Activated CD8-positive, alpha-beta T cell treated with anti-CD3 and anti-CD28 coated beads for 36 hours (primary cell): Measurements from ENCODE around the gene CLEC2B. TPM values are rescaled to one million over a fixed set of nuclear protein-coding genes. Genes with fewer than 3 reads are reported as not detected.

Source experiments
- ATAC-seq: fragments of 200-7000 bp; cut with Tn5 transposase; one replicate; pipeline ENCODE4 v1.10.0; 2021; ENCODE audit warnings: mild to moderate bottlenecking, moderate library complexity
- CTCF ChIA-PET: fragments of 350-600 bp; sonication (Branson Sonifier 250); formaldehyde crosslinking; loops from one replicate; lab custom pipeline; 2021; ENCODE audit warnings: antibody characterized with exemption; lab: Charles Lee
- POLR2A ChIA-PET: fragments of 350-600 bp; sonication (Branson Sonifier 250); formaldehyde crosslinking; loops from one replicate; lab custom pipeline; 2021; ENCODE audit warnings: antibody characterized with exemption; lab: Charles Lee
- DNase-seq: peaks from one replicate; pipeline ENCODE4 v3.0.0-alpha.2; 2020
- H3K27ac Mint-ChIP-seq: one replicate; pipeline ENCODE4 v1.8.0; 2021; ENCODE audit warnings: mild to moderate bottlenecking, mixed read lengths
- H3K27me3 Mint-ChIP-seq: one replicate; pipeline ENCODE4 v1.8.0; 2021; ENCODE audit warnings: mixed read lengths
- H3K36me3 Mint-ChIP-seq: one replicate; pipeline ENCODE4 v1.8.0; 2021; ENCODE audit warnings: low read depth, mixed read lengths
- H3K4me1 Mint-ChIP-seq: one replicate; pipeline ENCODE4 v1.8.0; 2021; ENCODE audit warnings: low read depth, mixed read lengths
- H3K4me3 Mint-ChIP-seq: one replicate; pipeline ENCODE4 v1.8.0; 2021; ENCODE audit warnings: mild to moderate bottlenecking, moderate library complexity, mixed read lengths
- H3K9me3 Mint-ChIP-seq: one replicate; pipeline ENCODE4 v1.8.0; 2021; ENCODE audit warnings: mixed read lengths
- intact Hi-C: fragments of 100-400 bp; cut with micrococcal nuclease; formaldehyde crosslinking; loops from one replicate; pipeline ENCODE4 v1.10.0; 2022
- total RNA-seq, 2 experiments: library from RNA; stranded (reverse); gene quantifications; one replicate each; pipeline ENCODE4 v1.2.3, GENCODE V29; 2021
- TF ChIP-seq, protein P1 (sequence below): fragments of 200-600 bp; IDR thresholded peaks from one replicate; pipeline ENCODE4 v1.8.0; 2022; ENCODE audit warnings: antibody characterized with exemption, mild to moderate bottlenecking

CLEC2B gene
- total RNA-seq, 2 experiments from 2014 or later = 38.4 to 43.2 TPM

DNA sequence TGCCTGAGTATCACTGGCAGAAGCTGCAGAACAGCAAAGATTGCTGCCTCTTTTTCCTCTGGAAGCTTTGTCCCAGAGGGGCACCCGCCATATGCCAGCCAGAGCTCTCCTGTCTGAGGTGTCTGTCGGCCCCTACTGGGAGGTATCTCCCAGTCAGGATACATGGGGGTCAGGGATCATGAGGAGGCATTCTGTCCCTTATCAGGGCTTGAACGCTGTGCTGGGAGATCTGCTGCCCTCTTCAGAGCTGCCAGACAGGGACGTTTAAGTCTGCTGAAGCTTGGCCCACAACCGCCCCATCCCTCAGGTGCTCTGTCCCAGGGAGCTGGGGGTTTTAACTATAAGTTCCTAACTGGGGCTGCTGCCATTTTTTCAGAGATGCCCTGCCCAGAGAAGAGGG is 20.3 kb downstream of the CLEC2B start:
- peaks cover 21% of the 10 kb centered on the region for H3K4me1 Mint-ChIP-seq
- no peaks in the 10 kb centered on the region for H3K27me3 Mint-ChIP-seq
- CTCF ChIA-PET = interaction anchor here (1.0 to 1.6 kb wide), 3 partner anchors 26 to 106 kb away, joined by 3 to 6 read pairs (median 3); no protein-coding TSS in a partner anchor
- intact Hi-C loops = no loop called here
- H3K36me3 Mint-ChIP-seq = peaks cover 31% of the 10 kb centered on the region
- no peak for DNase-seq
- peaks cover 13% of the 10 kb centered on the region for H3K9me3 Mint-ChIP-seq
- no peak overlapping the region for H3K27ac Mint-ChIP-seq
- ATAC-seq = no peak
- no peak overlapping the region for H3K4me3 Mint-ChIP-seq
- TF ChIP-seq, protein P1, sequence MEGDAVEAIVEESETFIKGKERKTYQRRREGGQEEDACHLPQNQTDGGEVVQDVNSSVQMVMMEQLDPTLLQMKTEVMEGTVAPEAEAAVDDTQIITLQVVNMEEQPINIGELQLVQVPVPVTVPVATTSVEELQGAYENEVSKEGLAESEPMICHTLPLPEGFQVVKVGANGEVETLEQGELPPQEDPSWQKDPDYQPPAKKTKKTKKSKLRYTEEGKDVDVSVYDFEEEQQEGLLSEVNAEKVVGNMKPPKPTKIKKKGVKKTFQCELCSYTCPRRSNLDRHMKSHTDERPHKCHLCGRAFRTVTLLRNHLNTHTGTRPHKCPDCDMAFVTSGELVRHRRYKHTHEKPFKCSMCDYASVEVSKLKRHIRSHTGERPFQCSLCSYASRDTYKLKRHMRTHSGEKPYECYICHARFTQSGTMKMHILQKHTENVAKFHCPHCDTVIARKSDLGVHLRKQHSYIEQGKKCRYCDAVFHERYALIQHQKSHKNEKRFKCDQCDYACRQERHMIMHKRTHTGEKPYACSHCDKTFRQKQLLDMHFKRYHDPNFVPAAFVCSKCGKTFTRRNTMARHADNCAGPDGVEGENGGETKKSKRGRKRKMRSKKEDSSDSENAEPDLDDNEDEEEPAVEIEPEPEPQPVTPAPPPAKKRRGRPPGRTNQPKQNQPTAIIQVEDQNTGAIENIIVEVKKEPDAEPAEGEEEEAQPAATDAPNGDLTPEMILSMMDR = no peak
- POLR2A ChIA-PET = interaction anchor here (1.3 kb wide), 1 partner anchor 18 kb away, joined by 4 read pairs; no protein-coding TSS in a partner anchor

DNA sequence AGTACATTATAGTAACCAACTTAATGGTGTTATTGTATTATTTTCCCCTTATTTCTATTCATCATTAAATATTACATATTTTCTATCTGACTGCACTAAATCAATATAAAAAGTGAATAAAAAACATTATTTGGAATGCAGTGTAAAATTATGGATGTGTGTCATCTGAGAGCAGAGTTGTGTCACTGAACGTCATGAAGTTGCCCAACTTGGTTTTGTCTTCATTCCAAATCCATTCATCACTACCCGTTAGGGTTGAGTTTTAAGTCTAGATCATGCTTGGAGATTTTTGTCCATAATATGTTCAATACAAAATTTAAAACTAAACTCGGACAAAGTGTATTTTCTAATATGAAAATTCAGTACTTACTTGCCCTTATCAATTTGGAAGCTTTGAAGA is 25.7 kb downstream of the CLEC2B start:
- H3K36me3 Mint-ChIP-seq = peaks cover 8% of the 10 kb centered on the region
- H3K27me3 Mint-ChIP-seq = no peaks in the 10 kb centered on the region
- TF ChIP-seq, protein P1 = no peak
- ATAC-seq (no peak), DNase-seq (no peak)
- no peaks in the 10 kb centered on the region for H3K4me1 Mint-ChIP-seq
- POLR2A ChIA-PET = no interaction called here
- intact Hi-C loops = no loop called here
- peaks cover 10% of the 10 kb centered on the region for H3K9me3 Mint-ChIP-seq
- CTCF ChIA-PET = no interaction called here
- no peak overlapping the region for H3K27ac Mint-ChIP-seq
- no peak overlapping the region for H3K4me3 Mint-ChIP-seq

DNA sequence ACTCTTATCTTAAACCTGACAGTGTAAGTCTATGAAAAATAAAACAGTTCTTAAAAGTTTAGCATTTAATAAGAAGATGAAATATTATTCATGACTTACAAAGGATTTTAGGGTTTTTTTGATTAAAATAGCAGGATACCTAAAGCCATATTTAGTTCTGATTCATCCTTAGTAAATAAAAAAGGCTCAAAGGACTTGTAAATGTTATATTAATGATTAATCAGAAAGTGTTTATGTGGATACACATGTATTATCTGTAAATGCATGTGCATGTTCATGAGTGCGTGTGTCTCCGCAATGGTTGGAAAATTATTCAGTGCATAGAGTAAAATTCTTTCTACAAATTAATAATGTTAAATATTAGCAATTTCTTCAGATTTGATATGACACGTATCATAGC is 37.4 kb downstream of the CLEC2B start:
- TF ChIP-seq, protein P1 = no peak
- CTCF ChIA-PET = interaction anchor here (0.6 to 0.7 kb wide), 2 partner anchors 18 to 171 kb away, joined by 3 read pairs; no protein-coding TSS in a partner anchor
- no peaks in the 10 kb centered on the region for H3K36me3 Mint-ChIP-seq
- H3K27me3 Mint-ChIP-seq = no peaks in the 10 kb centered on the region
- DNase-seq = no peak
- H3K27ac Mint-ChIP-seq = no peak overlapping the region
- H3K4me3 Mint-ChIP-seq = no peak overlapping the region
- ATAC-seq = no peak
- intact Hi-C loops = no loop called here
- H3K4me1 Mint-ChIP-seq = no peaks in the 10 kb centered on the region
- H3K9me3 Mint-ChIP-seq = peaks cover 1% of the 10 kb centered on the region
- POLR2A ChIA-PET = no interaction called here

DNA sequence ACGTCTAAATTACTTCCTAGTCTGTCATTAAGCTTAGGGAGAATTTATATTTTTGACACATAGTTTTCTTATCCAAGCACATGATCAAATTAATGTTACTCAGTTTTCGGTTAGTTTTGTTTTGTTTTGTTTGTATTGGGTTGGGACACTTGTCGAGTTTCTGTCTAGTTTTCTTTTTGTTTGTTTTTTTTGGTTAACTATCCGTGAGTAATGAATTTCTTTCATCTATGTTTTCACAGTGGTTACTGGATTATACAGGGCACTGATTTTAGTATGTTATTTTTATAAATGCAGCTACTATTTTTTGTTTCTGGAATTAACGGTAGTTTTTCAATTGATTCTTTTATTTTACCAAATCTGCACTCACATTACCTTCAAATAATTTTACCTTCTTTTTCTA is 39.2 kb downstream of the CLEC2B start:
- Mint-ChIP-seq H3K4me3 (no peak overlapping the region), H3K27ac (no peak overlapping the region), H3K9me3 (peaks cover 1% of the 10 kb centered on the region), H3K36me3 (no peaks in the 10 kb centered on the region), H3K4me1 (peaks cover 2% of the 10 kb centered on the region), H3K27me3 (no peaks in the 10 kb centered on the region)
- ATAC-seq (no peak), DNase-seq (no peak)
- intact Hi-C loops = no loop called here
- ChIA-PET POLR2A (no interaction called here), CTCF (interaction anchor here (1.0 to 2.0 kb wide), 5 partner anchors 9 to 95 kb away, joined by 3 to 21 read pairs (median 4); no protein-coding TSS in a partner anchor)
- TF ChIP-seq, protein P1 = no peak

DNA sequence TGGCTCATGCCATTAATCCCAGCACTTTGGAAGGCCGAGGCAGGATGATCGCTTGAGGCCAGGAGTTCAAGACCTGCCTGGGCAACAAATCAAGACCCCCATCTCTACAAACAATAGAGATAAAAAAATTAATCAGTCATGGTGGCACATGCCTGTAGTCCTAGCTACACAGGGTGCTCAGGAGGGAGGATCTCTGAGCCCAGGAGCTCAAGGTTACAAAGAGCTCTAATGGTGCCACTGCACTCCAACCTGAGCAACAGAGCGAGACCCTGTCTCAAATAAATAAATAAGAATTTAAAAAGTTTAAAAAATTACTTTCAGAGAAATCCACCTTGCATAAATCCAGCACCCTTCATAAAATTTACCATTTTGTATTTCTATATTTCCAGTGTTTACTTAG is 39.7 kb downstream of the CLEC2B start:
- TF ChIP-seq, protein P1 = no peak

More for the DNA sequence above, 39.7 kb downstream of the CLEC2B start:
- no peak overlapping the region for H3K4me3 Mint-ChIP-seq
- no peaks in the 10 kb centered on the region for H3K36me3 Mint-ChIP-seq
- no peak for ATAC-seq
- H3K27ac Mint-ChIP-seq = no peak overlapping the region
- POLR2A ChIA-PET = no interaction called here
- CTCF ChIA-PET = interaction anchor here (0.7 to 2.0 kb wide), 5 partner anchors 9 to 311 kb away, joined by 3 to 21 read pairs (median 4); no protein-coding TSS in a partner anchor
- no peak for DNase-seq
- intact Hi-C loops = no loop called here
- H3K4me1 Mint-ChIP-seq = peaks cover 2% of the 10 kb centered on the region
- H3K27me3 Mint-ChIP-seq = no peaks in the 10 kb centered on the region
- H3K9me3 Mint-ChIP-seq = peaks cover 1% of the 10 kb centered on the region
